ENCODE results near the gene IFNA17.
"Not testable (repeated sequence)": the region's sequence is repeated elsewhere in the genome, so short reads cannot be mapped to it uniquely, and the experiment has no call there.

Gene IFNA17

DNA sequence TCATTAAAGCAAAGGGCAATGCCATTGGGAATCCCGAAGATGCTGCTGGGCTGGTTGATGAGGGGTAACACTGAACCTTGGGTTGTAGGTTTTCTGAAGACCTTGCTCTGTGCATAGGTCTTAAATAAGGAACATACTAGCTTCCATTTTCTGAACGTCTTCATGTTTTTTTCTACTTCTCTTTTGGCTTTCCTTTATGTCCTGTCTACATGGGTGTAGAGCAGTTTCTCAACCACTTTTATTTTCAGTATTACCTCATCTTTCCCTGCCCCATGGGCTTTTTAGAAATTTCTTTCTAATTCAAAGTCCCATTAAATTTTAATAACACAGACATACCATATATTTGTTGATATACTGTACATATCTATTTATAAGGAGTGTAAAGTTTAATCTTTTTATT lies 11.9 kb upstream of the IFNA17 start, which contains the start of gene IFNA14:
Gene IFNA14 (minus strand): TSS at position 95 of the 400 bp plus-strand sequence. CDS start 70 bp downstream, at position 25.
- peaks cover 45% of the 10 kb centered on the region for H3K27me3 ChIP-seq (ENCODE audit: control insufficient read depth, insufficient read depth, low read length)
- H3K9me3 ChIP-seq (replicated peaks; ENCODE audit: low read length): no peaks in the 10 kb centered on the region
- no peaks in the 10 kb centered on the region for H3K36me3 ChIP-seq (ENCODE audit: insufficient read depth, low read length)
- H3K4me2 ChIP-seq (ENCODE audit: low read length): no peak within 1 kb of the TSS
- no peak within 1 kb of the TSS for H3K4me3 ChIP-seq (ENCODE audit: low read length)
- H3K4me1 ChIP-seq (ENCODE audit: control insufficient read depth, insufficient read depth, low read length): no peaks in the 10 kb centered on the region
- H3K9ac ChIP-seq (ENCODE audit: low read depth, low read length): no peak within 1 kb of the TSS

GRCh38 chr9:21236360-21236714 lies 8.3 kb upstream of the IFNA17 start:
- H3K36me3 ChIP-seq (ENCODE audit: insufficient read depth, low read length); H3K4me1 ChIP-seq (ENCODE audit: control insufficient read depth, insufficient read depth, low read length); H3K4me2 ChIP-seq (ENCODE audit: low read length); H3K9me3 ChIP-seq (replicated peaks; ENCODE audit: low read length); H3K4me3 ChIP-seq (ENCODE audit: low read length); H3K9ac ChIP-seq (ENCODE audit: low read depth, low read length): not testable (repeated sequence)
- peaks cover 42% of the 10 kb centered on the region for H3K27me3 ChIP-seq (ENCODE audit: control insufficient read depth, insufficient read depth, low read length)

- not testable (repeated sequence) for H3K9me3 ChIP-seq (replicated peaks; ENCODE audit: low read length); H3K36me3 ChIP-seq (ENCODE audit: insufficient read depth, low read length); H3K4me3 ChIP-seq (ENCODE audit: low read length); H3K4me1 ChIP-seq (ENCODE audit: control insufficient read depth, insufficient read depth, low read length); H3K9ac ChIP-seq (ENCODE audit: low read depth, low read length); H3K4me2 ChIP-seq (ENCODE audit: low read length)
- H3K27me3 ChIP-seq (ENCODE audit: control insufficient read depth, insufficient read depth, low read length): peaks cover 41% of the 10 kb centered on the region
These were observed 7.7 kb upstream of the IFNA17 start for GRCh38 chr9:21235468-21236359.

- no peak overlapping the region for H3K9ac ChIP-seq (ENCODE audit: low read depth, low read length)
- no peaks in the 10 kb centered on the region for H3K36me3 ChIP-seq (ENCODE audit: insufficient read depth, low read length)
- H3K9me3 ChIP-seq (replicated peaks; ENCODE audit: low read length): no peaks in the 10 kb centered on the region
- H3K27me3 ChIP-seq (ENCODE audit: control insufficient read depth, insufficient read depth, low read length): peaks cover 33% of the 10 kb centered on the region
- H3K4me1 ChIP-seq (ENCODE audit: control insufficient read depth, insufficient read depth, low read length): no peaks in the 10 kb centered on the region
- no peak overlapping the region for H3K4me3 ChIP-seq (ENCODE audit: low read length)
- no peak overlapping the region for H3K4me2 ChIP-seq (ENCODE audit: low read length)
These were observed 6.2 kb upstream of the IFNA17 start for GRCh38 chr9:21234153-21234687.

GRCh38 chr9:21233258-21233657 lies 5.2 kb upstream of the IFNA17 start:
- Histone ChIP-seq H3K9ac (ENCODE audit: low read depth, low read length) (no peak overlapping the region), H3K27me3 (ENCODE audit: control insufficient read depth, insufficient read depth, low read length) (peaks cover 32% of the 10 kb centered on the region), H3K4me2 (ENCODE audit: low read length) (no peak overlapping the region), H3K4me1 (ENCODE audit: control insufficient read depth, insufficient read depth, low read length) (no peaks in the 10 kb centered on the region), H3K9me3 (replicated peaks; ENCODE audit: low read length) (no peaks in the 10 kb centered on the region), H3K4me3 (ENCODE audit: low read length) (no peak overlapping the region), H3K36me3 (ENCODE audit: insufficient read depth, low read length) (no peaks in the 10 kb centered on the region)

DNA sequence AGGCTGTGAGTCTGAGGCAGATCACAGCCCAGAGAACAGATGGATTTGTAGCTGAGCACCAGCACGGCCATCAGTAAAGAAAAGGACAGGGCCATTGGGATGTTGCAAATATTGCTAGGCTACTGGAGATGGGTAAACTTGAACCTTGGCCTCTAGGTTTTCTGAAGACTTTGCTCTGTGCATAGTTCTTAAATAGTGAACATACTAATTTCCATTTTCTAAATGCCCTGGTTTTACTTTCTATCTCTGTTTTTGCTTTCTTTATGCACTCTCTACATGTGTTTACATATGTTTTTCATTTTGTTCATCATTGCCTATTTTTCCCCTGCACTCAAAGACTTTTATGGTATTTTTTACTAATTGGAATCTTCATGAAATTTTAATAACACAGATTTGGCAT lies 10.8 kb downstream of the IFNA17 start, which contains the start of gene IFNA16:
Gene IFNA16 (minus strand): TSS at position 101 of the 400 bp plus-strand sequence. CDS start 6 bp downstream, at position 95.
- peaks cover 26% of the 10 kb centered on the region for H3K27me3 ChIP-seq (ENCODE audit: control insufficient read depth, insufficient read depth, low read length)
- not testable (repeated sequence) for H3K9me3 ChIP-seq (replicated peaks; ENCODE audit: low read length); H3K36me3 ChIP-seq (ENCODE audit: insufficient read depth, low read length); H3K4me3 ChIP-seq (ENCODE audit: low read length); H3K9ac ChIP-seq (ENCODE audit: low read depth, low read length); H3K4me2 ChIP-seq (ENCODE audit: low read length); H3K4me1 ChIP-seq (ENCODE audit: control insufficient read depth, insufficient read depth, low read length)

DNA sequence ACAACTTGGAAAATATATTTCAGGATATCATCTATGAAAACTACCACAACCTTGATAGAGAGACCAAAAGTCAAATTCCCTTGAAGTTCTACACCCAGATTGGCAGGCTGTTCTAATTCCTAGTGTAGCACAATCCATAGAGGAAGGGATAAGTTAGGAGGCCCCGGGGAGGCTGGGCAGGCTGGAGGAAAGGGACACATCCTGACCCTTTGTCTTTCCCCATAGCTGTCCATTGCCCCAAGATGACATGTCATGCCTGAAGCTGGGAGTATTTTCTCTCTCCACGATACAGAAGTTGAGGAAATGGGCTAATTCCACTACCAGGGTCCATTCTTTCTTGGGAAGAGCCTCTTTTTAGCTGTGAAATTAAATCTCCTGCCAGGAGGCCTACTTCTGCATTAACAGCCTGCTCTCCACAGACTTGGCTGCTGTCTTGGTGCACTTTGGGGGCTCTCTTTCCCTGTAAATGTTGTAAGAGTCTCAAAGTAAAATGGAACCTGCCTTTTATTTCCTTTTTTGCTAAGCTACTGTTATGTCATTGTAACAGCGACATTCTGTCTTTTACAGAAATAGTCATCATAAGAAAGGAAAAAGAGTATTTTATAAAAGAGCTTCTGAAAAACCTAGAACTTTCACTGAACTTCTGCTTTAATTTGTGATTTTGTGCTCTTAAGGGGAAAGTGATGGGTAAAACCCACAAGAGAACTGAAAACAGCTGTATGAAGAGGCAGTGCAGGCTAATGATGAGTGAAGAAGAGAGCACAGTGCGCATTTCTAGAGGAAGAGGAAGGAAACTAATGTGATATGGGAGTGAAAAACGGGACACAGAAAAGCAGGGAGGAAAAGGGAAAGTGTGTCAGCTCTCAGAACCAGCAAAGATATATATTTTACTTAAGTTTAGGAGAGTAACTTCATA lies 14.4 kb downstream of the IFNA17 start:
- H3K4me1 ChIP-seq (ENCODE audit: control insufficient read depth, insufficient read depth, low read length); H3K9ac ChIP-seq (ENCODE audit: low read depth, low read length); H3K36me3 ChIP-seq (ENCODE audit: insufficient read depth, low read length); H3K4me2 ChIP-seq (ENCODE audit: low read length); H3K4me3 ChIP-seq (ENCODE audit: low read length); H3K9me3 ChIP-seq (replicated peaks; ENCODE audit: low read length): not testable (repeated sequence)
- peaks cover 22% of the 10 kb centered on the region for H3K27me3 ChIP-seq (ENCODE audit: control insufficient read depth, insufficient read depth, low read length)

DNA sequence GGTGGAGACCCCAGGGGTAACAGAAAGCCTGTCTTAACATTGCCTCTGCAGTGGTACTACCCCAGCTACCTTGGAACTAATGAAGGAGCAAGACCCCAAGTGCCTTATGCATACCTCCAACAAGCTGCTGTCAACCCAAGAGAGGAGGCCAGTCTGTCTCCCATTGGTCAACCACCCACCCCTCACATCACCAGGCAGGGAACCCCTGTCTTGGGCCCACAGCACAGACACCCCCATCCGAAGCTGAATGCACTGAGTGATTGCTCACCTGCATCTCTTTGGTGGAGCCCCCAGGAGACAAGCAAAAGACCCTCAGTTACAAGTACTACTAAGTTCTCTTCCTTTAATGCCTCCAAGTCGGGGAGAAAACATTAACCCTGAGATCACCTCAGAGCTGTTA lies 15.9 kb downstream of the IFNA17 start:
- H3K9ac ChIP-seq (ENCODE audit: low read depth, low read length); H3K4me1 ChIP-seq (ENCODE audit: control insufficient read depth, insufficient read depth, low read length); H3K36me3 ChIP-seq (ENCODE audit: insufficient read depth, low read length); H3K4me2 ChIP-seq (ENCODE audit: low read length); H3K4me3 ChIP-seq (ENCODE audit: low read length); H3K9me3 ChIP-seq (replicated peaks; ENCODE audit: low read length): not testable (repeated sequence)
- peaks cover 12% of the 10 kb centered on the region for H3K27me3 ChIP-seq (ENCODE audit: control insufficient read depth, insufficient read depth, low read length)

- H3K9me3 ChIP-seq (replicated peaks; ENCODE audit: low read length); H3K27me3 ChIP-seq (ENCODE audit: control insufficient read depth, insufficient read depth, low read length); H3K36me3 ChIP-seq (ENCODE audit: insufficient read depth, low read length); H3K4me2 ChIP-seq (ENCODE audit: low read length); H3K9ac ChIP-seq (ENCODE audit: low read depth, low read length); H3K4me1 ChIP-seq (ENCODE audit: control insufficient read depth, insufficient read depth, low read length); H3K4me3 ChIP-seq (ENCODE audit: low read length): not testable (repeated sequence)
These were observed 17.2 kb downstream of the IFNA17 start for GRCh38 chr9:21210782-21211181.

GRCh38 chr9:21210311-21210710 lies 17.7 kb downstream of the IFNA17 start:
- no peak overlapping the region for H3K4me3 ChIP-seq (ENCODE audit: low read length)
- H3K4me2 ChIP-seq (ENCODE audit: low read length): no peak overlapping the region
- H3K27me3 ChIP-seq (ENCODE audit: control insufficient read depth, insufficient read depth, low read length): peaks cover 5% of the 10 kb centered on the region
- no peaks in the 10 kb centered on the region for H3K9me3 ChIP-seq (replicated peaks; ENCODE audit: low read length)
- no peaks in the 10 kb centered on the region for H3K36me3 ChIP-seq (ENCODE audit: insufficient read depth, low read length)
- H3K4me1 ChIP-seq (ENCODE audit: control insufficient read depth, insufficient read depth, low read length): no peaks in the 10 kb centered on the region
- H3K9ac ChIP-seq (ENCODE audit: low read depth, low read length): no peak overlapping the region

DNA sequence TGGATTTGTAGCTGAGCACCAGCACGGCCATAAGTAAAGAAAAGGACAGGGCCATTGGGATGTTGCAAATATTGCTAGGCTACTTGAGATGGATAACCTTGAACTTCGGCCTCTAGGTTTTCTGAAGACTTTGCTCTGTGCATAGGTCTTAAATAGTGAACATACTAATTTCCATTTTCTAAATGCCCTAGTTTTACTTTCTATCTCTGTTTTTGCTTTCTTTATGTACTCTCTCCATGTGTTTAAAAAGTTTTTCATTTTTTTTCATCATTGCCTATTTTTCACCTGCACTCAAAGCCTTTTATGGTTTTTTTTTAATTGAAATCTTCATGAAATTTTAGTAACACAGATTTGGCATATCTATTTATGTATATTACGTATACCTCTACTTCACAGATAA lies 21.0 kb downstream of the IFNA17 start, which contains the start of gene IFNA10:
Gene IFNA10 (minus strand): TSS at position 101 of the 400 bp plus-strand sequence. CDS start 46 bp downstream, at position 55.
- H3K36me3 ChIP-seq (ENCODE audit: insufficient read depth, low read length); H3K4me1 ChIP-seq (ENCODE audit: control insufficient read depth, insufficient read depth, low read length); H3K9ac ChIP-seq (ENCODE audit: low read depth, low read length); H3K4me3 ChIP-seq (ENCODE audit: low read length); H3K4me2 ChIP-seq (ENCODE audit: low read length); H3K9me3 ChIP-seq (replicated peaks; ENCODE audit: low read length): not testable (repeated sequence)
- H3K27me3 ChIP-seq (ENCODE audit: control insufficient read depth, insufficient read depth, low read length): peaks cover 17% of the 10 kb centered on the region
